ENCODE results near the gene LRFN2.

DNA sequence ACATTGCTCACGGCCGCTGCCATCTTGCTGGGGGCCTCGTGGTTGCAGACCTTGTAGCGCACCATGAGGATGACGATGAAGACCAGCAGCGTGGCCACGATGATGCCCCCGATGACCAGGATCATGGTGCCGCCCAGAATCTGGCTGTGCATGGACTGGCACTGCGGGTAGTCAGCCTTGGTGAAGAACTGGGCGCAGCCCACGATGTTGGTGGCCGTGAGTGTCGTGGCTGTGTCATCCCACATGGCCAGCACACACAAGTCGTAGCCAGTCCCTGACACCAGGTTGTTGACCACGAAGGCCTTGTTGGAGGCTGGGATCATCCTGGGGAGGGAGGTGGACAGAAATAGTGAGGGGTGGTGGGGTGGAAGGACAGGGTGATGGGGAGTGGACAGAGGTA lies 194.6 kb downstream of the LRFN2 start:
- no peak for TF ChIP-seq CTCF (IDR thresholded peaks at IDR 0.05)
- TF ChIP-seq ZFX (IDR thresholded peaks at IDR 0.05; ENCODE audit: borderline replicate concordance) = no peak

Measured in 22Rv1 (cell line).